ENCODE data around the gene CHST8.

Gene CHST8

GRCh38 chr19:33781996-33782395, 160.2 kb downstream of the CHST8 start:
- no peaks in the 10 kb centered on the region for H3K9me3 Mint-ChIP-seq
- DNase-seq (ENCODE audit: low spot score in 2 of 2) = no peak
- no peak overlapping the region for H3K27ac Mint-ChIP-seq (ENCODE audit: low read depth)
- peaks cover 12% of the 10 kb centered on the region for H3K4me1 Mint-ChIP-seq
- H3K4me3 Mint-ChIP-seq = no peak overlapping the region
- H3K36me3 Mint-ChIP-seq (ENCODE audit: insufficient read depth) = peaks cover 4% of the 10 kb centered on the region
- no peak for ATAC-seq (replicated peaks; ENCODE audit: extremely low read depth, poor library complexity, severe bottlenecking)
- peaks cover 52% of the 10 kb centered on the region for H3K27me3 Mint-ChIP-seq

- no peak for ATAC-seq (replicated peaks; ENCODE audit: extremely low read depth, poor library complexity, severe bottlenecking)
- no peak for DNase-seq (ENCODE audit: low spot score in 2 of 2)
- H3K4me3 Mint-ChIP-seq = no peak overlapping the region
- H3K36me3 Mint-ChIP-seq (ENCODE audit: insufficient read depth) = peaks cover 1% of the 10 kb centered on the region
- H3K27me3 Mint-ChIP-seq = peaks cover 56% of the 10 kb centered on the region
- no peak overlapping the region for H3K27ac Mint-ChIP-seq (ENCODE audit: low read depth)
- H3K9me3 Mint-ChIP-seq = no peaks in the 10 kb centered on the region
- H3K4me1 Mint-ChIP-seq = peaks cover under 1% of the 10 kb centered on the region
Measured at GRCh38 chr19:33784432-33784831, 162.7 kb downstream of the CHST8 start.

GRCh38 chr19:33785795-33786194, 164.0 kb downstream of the CHST8 start:
- H3K4me1 Mint-ChIP-seq = no peaks in the 10 kb centered on the region
- H3K27me3 Mint-ChIP-seq = peaks cover 45% of the 10 kb centered on the region
- ATAC-seq (replicated peaks; ENCODE audit: extremely low read depth, poor library complexity, severe bottlenecking) = no peak
- no peaks in the 10 kb centered on the region for H3K9me3 Mint-ChIP-seq
- peaks cover 1% of the 10 kb centered on the region for H3K36me3 Mint-ChIP-seq (ENCODE audit: insufficient read depth)
- DNase-seq (ENCODE audit: low spot score in 2 of 2) = no peak
- no peak overlapping the region for H3K4me3 Mint-ChIP-seq
- H3K27ac Mint-ChIP-seq (ENCODE audit: low read depth) = no peak overlapping the region

GRCh38 chr19:33788676-33789075, 166.9 kb downstream of the CHST8 start:
- ATAC-seq (replicated peaks; ENCODE audit: extremely low read depth, poor library complexity, severe bottlenecking) = no peak
- peaks cover 1% of the 10 kb centered on the region for H3K36me3 Mint-ChIP-seq (ENCODE audit: insufficient read depth)

DNA sequence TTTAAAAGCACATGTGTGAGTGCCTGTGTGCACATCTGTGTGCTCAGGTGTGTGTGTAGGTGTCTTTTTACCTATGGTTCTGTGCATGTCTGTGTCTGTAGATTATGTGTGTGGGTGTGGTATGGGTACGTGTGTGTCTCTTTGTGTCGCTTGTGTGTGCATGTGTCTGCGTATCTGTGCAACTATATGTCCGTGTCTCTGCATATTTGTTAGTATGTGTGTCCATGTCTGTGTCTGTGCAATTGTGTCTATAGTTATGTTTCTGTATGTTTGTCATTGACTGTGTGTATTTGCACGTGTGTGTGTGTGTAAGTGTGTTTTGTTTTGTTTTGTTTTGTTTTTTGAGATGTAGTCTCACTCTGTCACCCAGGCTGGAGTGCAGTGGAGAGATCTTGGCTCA, 167.6 kb downstream of the CHST8 start:
- DNase-seq (ENCODE audit: low spot score in 2 of 2) (no peak), ATAC-seq (replicated peaks; ENCODE audit: extremely low read depth, poor library complexity, severe bottlenecking) (no peak)
- H3K4me3 Mint-ChIP-seq = no peak overlapping the region
- H3K27ac Mint-ChIP-seq (ENCODE audit: low read depth) = no peak overlapping the region
- peaks cover 1% of the 10 kb centered on the region for H3K36me3 Mint-ChIP-seq (ENCODE audit: insufficient read depth)
- H3K4me1 Mint-ChIP-seq = no peaks in the 10 kb centered on the region
- H3K9me3 Mint-ChIP-seq = no peaks in the 10 kb centered on the region
- H3K27me3 Mint-ChIP-seq = peaks cover 69% of the 10 kb centered on the region

More at GRCh38 chr19:33788676-33789075, 166.9 kb downstream of the CHST8 start:
- H3K4me1 Mint-ChIP-seq = no peaks in the 10 kb centered on the region
- no peaks in the 10 kb centered on the region for H3K9me3 Mint-ChIP-seq
- no peak for DNase-seq (ENCODE audit: low spot score in 2 of 2)
- H3K27ac Mint-ChIP-seq (ENCODE audit: low read depth) = no peak overlapping the region
- no peak overlapping the region for H3K4me3 Mint-ChIP-seq
- peaks cover 62% of the 10 kb centered on the region for H3K27me3 Mint-ChIP-seq

DNA sequence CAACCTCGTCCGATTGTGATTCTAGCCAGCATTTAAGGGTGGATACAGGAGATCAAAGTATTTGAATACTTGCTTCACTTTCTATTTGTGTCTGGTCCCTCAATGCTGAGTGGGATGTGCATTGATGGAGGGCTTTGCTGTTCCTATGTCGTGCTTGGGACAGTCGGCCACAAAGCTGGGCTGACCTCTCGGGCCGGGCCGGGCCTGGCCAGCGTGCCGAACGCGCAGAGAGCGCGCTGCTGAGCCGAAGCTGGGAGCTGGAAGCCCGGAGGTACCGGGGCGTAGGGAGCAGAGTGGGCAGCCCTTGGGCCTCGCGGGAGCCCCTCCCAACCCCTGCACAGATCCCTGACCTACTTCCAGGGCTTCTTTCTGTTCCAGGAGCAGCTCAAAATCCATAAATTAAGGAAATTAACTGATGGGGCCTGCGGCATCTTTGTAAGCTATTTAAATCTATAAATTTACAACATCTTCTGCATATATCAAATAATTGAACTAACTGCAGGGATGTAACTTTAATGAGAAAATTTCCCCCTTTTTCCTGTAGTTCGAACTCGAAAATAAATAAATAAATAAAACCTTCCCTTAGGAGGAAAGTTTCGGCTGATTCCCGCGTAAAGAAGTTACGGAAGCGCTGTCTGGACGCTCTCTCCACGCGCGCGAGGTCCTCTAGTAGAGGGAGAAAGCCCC, 173.1 kb downstream of the CHST8 start:
- Mint-ChIP-seq H3K9me3 (no peaks in the 10 kb centered on the region), H3K27ac (ENCODE audit: low read depth) (no peak overlapping the region), H3K4me3 (peak overlapping the region; percentile 59), H3K4me1 (no peaks in the 10 kb centered on the region), H3K36me3 (ENCODE audit: insufficient read depth) (peaks cover 2% of the 10 kb centered on the region), H3K27me3 (peaks cover 61% of the 10 kb centered on the region)
- DNase-seq (ENCODE audit: low spot score in 2 of 2) (no peak), ATAC-seq (replicated peaks; ENCODE audit: extremely low read depth, poor library complexity, severe bottlenecking) (no peak)

DNA sequence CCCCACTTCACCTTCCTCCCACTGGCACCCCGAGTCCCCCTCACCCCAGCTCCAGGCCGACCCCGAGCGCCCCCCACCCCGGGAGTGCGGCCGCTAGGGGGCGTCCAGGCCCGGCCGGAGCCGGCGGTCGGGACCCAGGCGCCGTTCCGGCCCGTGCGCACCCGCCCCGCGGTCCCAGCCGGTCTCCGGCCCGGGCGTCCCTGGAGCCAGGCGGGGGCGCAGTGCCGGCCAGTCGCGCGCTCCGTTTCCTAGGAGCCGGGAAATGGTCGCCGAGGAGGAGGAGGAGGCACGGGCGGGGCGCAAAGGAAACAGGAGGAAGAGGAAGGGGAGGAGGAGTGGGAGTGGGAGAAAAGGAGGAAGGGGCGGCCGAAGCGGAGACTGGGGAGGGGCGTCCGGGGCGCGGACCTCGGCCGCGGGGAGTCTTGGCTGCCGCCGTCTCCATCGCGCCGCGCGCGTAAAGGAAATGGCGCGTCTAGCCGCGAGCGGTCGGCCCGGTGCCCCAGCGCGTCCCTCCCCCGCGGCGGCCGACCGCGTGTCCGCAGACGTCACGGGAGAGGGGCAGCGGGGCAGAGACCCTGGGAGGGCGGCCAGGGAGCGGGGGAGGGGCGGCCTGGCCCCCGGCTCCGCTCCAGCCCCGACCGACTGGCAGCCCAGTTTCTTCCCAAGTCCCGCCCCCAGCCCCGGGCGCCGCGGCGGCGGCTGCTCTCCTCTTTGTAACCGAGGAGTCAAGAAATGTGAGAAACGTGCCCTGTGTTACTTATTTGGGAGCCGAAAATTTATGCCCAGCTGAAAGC, 173.8 kb downstream of the CHST8 start:
- peaks cover 2% of the 10 kb centered on the region for H3K36me3 Mint-ChIP-seq (ENCODE audit: insufficient read depth)
- no peak for DNase-seq (ENCODE audit: low spot score in 2 of 2)
- no peaks in the 10 kb centered on the region for H3K4me1 Mint-ChIP-seq
- ATAC-seq (replicated peaks; ENCODE audit: extremely low read depth, poor library complexity, severe bottlenecking) = peak; percentile 24
- peaks cover 66% of the 10 kb centered on the region for H3K27me3 Mint-ChIP-seq
- peak overlapping the region; percentile 59 for H3K4me3 Mint-ChIP-seq
- no peaks in the 10 kb centered on the region for H3K9me3 Mint-ChIP-seq
- no peak overlapping the region for H3K27ac Mint-ChIP-seq (ENCODE audit: low read depth)

DNA sequence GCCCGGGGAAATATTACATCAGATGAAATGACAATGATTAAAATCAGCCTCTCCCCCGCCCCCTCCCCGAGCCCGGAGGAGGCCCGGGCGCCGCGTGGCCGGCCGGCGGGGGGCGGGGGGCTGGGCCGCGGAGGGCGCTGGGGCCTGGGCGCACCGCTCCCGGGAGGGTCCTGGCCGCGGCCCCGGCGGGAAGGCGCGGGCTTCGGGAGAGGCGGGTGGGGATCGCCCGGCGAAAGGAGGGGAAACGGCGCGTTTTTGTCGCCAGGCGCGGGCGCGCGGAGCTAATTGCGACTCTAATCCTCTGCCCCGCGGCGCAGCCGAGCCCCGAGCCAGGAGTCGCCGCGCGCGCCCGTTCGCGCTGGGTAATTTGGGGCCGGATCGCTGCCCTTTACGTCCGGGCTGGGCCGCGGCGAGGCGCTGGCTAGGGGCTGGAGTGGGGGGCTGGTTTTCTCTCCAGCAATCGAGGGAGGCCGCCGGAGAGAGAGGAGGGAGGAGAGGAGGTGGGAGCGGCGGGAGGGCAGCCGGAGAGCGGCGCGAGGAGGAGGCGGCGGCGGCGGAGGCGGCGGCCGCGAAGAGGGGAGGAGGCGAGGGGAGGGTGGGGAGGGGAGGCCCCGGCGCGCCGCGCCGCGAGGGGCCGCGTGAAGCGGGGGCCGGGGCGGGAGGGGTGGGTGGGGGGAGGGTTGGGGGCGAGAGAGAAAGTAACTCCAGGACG, 174.6 kb downstream of the CHST8 start, which contains the start of gene KCTD15:
Gene KCTD15, plus strand, starts transcription at position 707 of the 712 bp plus-strand sequence. CDS start 3,585 bp downstream, outside the sequence.
- H3K27ac Mint-ChIP-seq (ENCODE audit: low read depth) = no peak within 1 kb of the TSS

GRCh38 chr19:33797802-33798671, 176.3 kb downstream of the CHST8 start:
- peaks cover 50% of the 10 kb centered on the region for H3K27me3 Mint-ChIP-seq
- peak overlapping the region; percentile 61 for H3K4me3 Mint-ChIP-seq
- ATAC-seq (replicated peaks; ENCODE audit: extremely low read depth, poor library complexity, severe bottlenecking) = no peak
- peaks cover 2% of the 10 kb centered on the region for H3K36me3 Mint-ChIP-seq (ENCODE audit: insufficient read depth)
- DNase-seq (ENCODE audit: low spot score in 2 of 2) = no peak
- H3K4me1 Mint-ChIP-seq = no peaks in the 10 kb centered on the region
- no peak overlapping the region for H3K27ac Mint-ChIP-seq (ENCODE audit: low read depth)
- no peaks in the 10 kb centered on the region for H3K9me3 Mint-ChIP-seq

More for the DNA sequence above, 174.6 kb downstream of the CHST8 start, which contains the start of gene KCTD15:
- H3K4me1 Mint-ChIP-seq = no peaks in the 10 kb centered on the region
- peak within 1 kb of the TSS; percentile 61 for H3K4me3 Mint-ChIP-seq
- H3K27me3 Mint-ChIP-seq = peaks cover 59% of the 10 kb centered on the region
- DNase-seq (ENCODE audit: low spot score in 2 of 2) (no peak), ATAC-seq (replicated peaks; ENCODE audit: extremely low read depth, poor library complexity, severe bottlenecking) (no peak)
- H3K36me3 Mint-ChIP-seq (ENCODE audit: insufficient read depth) = peaks cover 2% of the 10 kb centered on the region
- no peaks in the 10 kb centered on the region for H3K9me3 Mint-ChIP-seq

- Mint-ChIP-seq H3K9me3 (no peaks in the 10 kb centered on the region), H3K4me3 (peak overlapping the region; percentile 7), H3K4me1 (no peaks in the 10 kb centered on the region), H3K27me3 (peaks cover 43% of the 10 kb centered on the region), H3K36me3 (ENCODE audit: insufficient read depth) (peaks cover 4% of the 10 kb centered on the region), H3K27ac (ENCODE audit: low read depth) (no peak overlapping the region)
- DNase-seq (ENCODE audit: low spot score in 2 of 2) = no peak
- no peak for ATAC-seq (replicated peaks; ENCODE audit: extremely low read depth, poor library complexity, severe bottlenecking)
Measured at GRCh38 chr19:33798681-33799111, 176.9 kb downstream of the CHST8 start.

GRCh38 chr19:33799476-33799875, 177.7 kb downstream of the CHST8 start:
- Mint-ChIP-seq H3K4me3 (no peak overlapping the region), H3K27me3 (peaks cover 35% of the 10 kb centered on the region), H3K27ac (ENCODE audit: low read depth) (no peak overlapping the region), H3K4me1 (no peaks in the 10 kb centered on the region), H3K36me3 (ENCODE audit: insufficient read depth) (peaks cover 4% of the 10 kb centered on the region), H3K9me3 (no peaks in the 10 kb centered on the region)
- ATAC-seq (replicated peaks; ENCODE audit: extremely low read depth, poor library complexity, severe bottlenecking) (no peak), DNase-seq (ENCODE audit: low spot score in 2 of 2) (no peak)
